Loucy (cell line): ENCODE data around the gene TADA3.

Experiments
- H2AFZ ChIP-seq: fragments of 200-600 bp; sonication (generic); 2 replicates; pipeline ENCODE4 v1.6.0; 2016; ENCODE audit warnings: antibody characterized with exemption, mild to moderate bottlenecking, low read length, moderate library complexity
- H3F3A ChIP-seq: fragments of 200-600 bp; 2 replicates; pipeline ENCODE4 v1.6.0; 2016; ENCODE audit warnings: antibody characterized with exemption, low read depth, mild to moderate bottlenecking
- H3K27me3 ChIP-seq: fragments of 200-600 bp; sonication (generic); 2 replicates; pipeline ENCODE4 v1.6.1; 2014; ENCODE audit warnings: low read length, mild to moderate bottlenecking; ENCODE audit not compliant: insufficient read depth, poor library complexity, severe bottlenecking
- H3K36me3 ChIP-seq: fragments of 200-600 bp; sonication (generic); 2 replicates; pipeline ENCODE4 v1.6.1; 2016; ENCODE audit warnings: low read length; ENCODE audit not compliant: insufficient read depth
- H3K4me1 ChIP-seq: fragments of 200-600 bp; sonication (generic); 2 replicates; pipeline ENCODE4 v1.5.1; 2014; ENCODE audit warnings: low read length, mild to moderate bottlenecking; ENCODE audit not compliant: insufficient read depth, poor library complexity, severe bottlenecking
- H3K4me2 ChIP-seq: fragments of 200-600 bp; sonication (generic); 2 replicates; pipeline ENCODE4 v1.6.0; 2014; ENCODE audit warnings: antibody characterized with exemption, low read length, low read depth, mild to moderate bottlenecking; ENCODE audit not compliant: poor library complexity, severe bottlenecking
- H3K4me3 ChIP-seq: fragments of 200-600 bp; sonication (generic); 2 replicates; pipeline ENCODE4 v1.5.1; 2014; ENCODE audit warnings: low read length, mild to moderate bottlenecking, mixed read lengths; ENCODE audit not compliant: poor library complexity, severe bottlenecking
- H3K79me2 ChIP-seq: fragments of 200-600 bp; sonication (generic); 2 replicates; pipeline ENCODE4 v1.6.1; 2014; ENCODE audit warnings: low read length; ENCODE audit not compliant: insufficient read depth
- H3K9ac ChIP-seq: fragments of 200-600 bp; sonication (generic); 2 replicates; pipeline ENCODE4 v1.6.0; 2014; ENCODE audit warnings: mild to moderate bottlenecking, low read depth, low read length, moderate library complexity; ENCODE audit not compliant: poor library complexity, severe bottlenecking
- H3K9me2 ChIP-seq: fragments of 200-600 bp; sonication (generic); replicated peaks from 2 replicates; pipeline ENCODE4 v1.6.1; 2016; ENCODE audit warnings: low read depth, low read length, mixed read lengths
- H3K9me3 ChIP-seq: fragments of 200-600 bp; sonication (generic); 2 replicates; pipeline ENCODE4 v1.6.1; 2014; ENCODE audit warnings: mild to moderate bottlenecking, antibody characterized with exemption, low read length, low read depth; ENCODE audit not compliant: insufficient read depth
- H4K20me1 ChIP-seq: fragments of 200-600 bp; sonication (generic); 2 replicates; pipeline ENCODE4 v1.6.0; 2014; ENCODE audit warnings: antibody characterized with exemption, low read length, mild to moderate bottlenecking; ENCODE audit not compliant: insufficient read depth, poor library complexity, severe bottlenecking
- CTCF ChIP-seq: fragments of 200-600 bp; sonication (generic); conservative IDR thresholded peaks from 2 replicates; pipeline ENCODE4 v1.5.1; 2014; ENCODE audit warnings: mild to moderate bottlenecking, antibody characterized with exemption, low read length
- EZH2phosphoT487 ChIP-seq: fragments of 200-600 bp; IDR thresholded peaks from 2 replicates; pipeline ENCODE4 v1.6.1; 2018; ENCODE audit warnings: antibody characterized with exemption, mild to moderate bottlenecking, moderate library complexity, borderline replicate concordance

The TADA3 gene

GRCh38 chr3:9785602-9786001, 6.7 kb downstream of the TADA3 start:
- Histone ChIP-seq H3K9ac (no peak overlapping the region), H3K9me3 (no peaks in the 10 kb centered on the region), H3K4me3 (no peak overlapping the region), H4K20me1 (no peaks in the 10 kb centered on the region), H3K4me1 (peaks cover 35% of the 10 kb centered on the region), H3K4me2 (no peak overlapping the region), H3K79me2 (peaks cover 18% of the 10 kb centered on the region), H3K27me3 (no peaks in the 10 kb centered on the region), H3K36me3 (peaks cover 3% of the 10 kb centered on the region; the same call in 1 of the 2 replicates), H3F3A (peaks cover 9% of the 10 kb centered on the region), H2AFZ (no peak overlapping the region), H3K9me2 (no peaks in the 10 kb centered on the region)
- TF ChIP-seq CTCF = no peak
- no peak for TF ChIP-seq EZH2phosphoT487

- Histone ChIP-seq H3K4me3 (no peak overlapping the region), H3K9me2 (no peaks in the 10 kb centered on the region), H3K9ac (no peak overlapping the region), H3K79me2 (peaks cover 11% of the 10 kb centered on the region; the same call in 1 of the 2 replicates), H3K4me1 (peaks cover 35% of the 10 kb centered on the region), H3K9me3 (no peaks in the 10 kb centered on the region), H3K27me3 (no peaks in the 10 kb centered on the region), H3F3A (peaks cover 13% of the 10 kb centered on the region), H3K36me3 (peaks cover 3% of the 10 kb centered on the region; the same call in 1 of the 2 replicates), H3K4me2 (no peak overlapping the region), H2AFZ (no peak overlapping the region), H4K20me1 (no peaks in the 10 kb centered on the region)
- TF ChIP-seq CTCF = no peak
- no peak for TF ChIP-seq EZH2phosphoT487
Measured at GRCh38 chr3:9784965-9785364, 7.3 kb downstream of the TADA3 start.

- H3F3A ChIP-seq = peaks cover 13% of the 10 kb centered on the region
- H4K20me1 ChIP-seq = no peaks in the 10 kb centered on the region
- H3K9me2 ChIP-seq = no peaks in the 10 kb centered on the region
- no peak overlapping the region for H2AFZ ChIP-seq
- no peak overlapping the region for H3K4me3 ChIP-seq
- no peak overlapping the region for H3K9ac ChIP-seq
- H3K79me2 ChIP-seq = peaks cover 4% of the 10 kb centered on the region; the same call in 1 of the 2 replicates
- no peak overlapping the region for H3K4me2 ChIP-seq
- peaks cover 3% of the 10 kb centered on the region; the same call in 1 of the 2 replicates for H3K36me3 ChIP-seq
- H3K4me1 ChIP-seq = peaks cover 44% of the 10 kb centered on the region
- H3K9me3 ChIP-seq = no peaks in the 10 kb centered on the region
- H3K27me3 ChIP-seq = no peaks in the 10 kb centered on the region
- no peak for TF ChIP-seq EZH2phosphoT487
- no peak for TF ChIP-seq CTCF
Measured at GRCh38 chr3:9783954-9784353, 8.3 kb downstream of the TADA3 start.
